ENCODE data around the gene MFNG. TPM values are rescaled to one million over a fixed set of nuclear protein-coding genes. Genes with fewer than 3 reads are reported as not detected.

MFNG gene, protein sequence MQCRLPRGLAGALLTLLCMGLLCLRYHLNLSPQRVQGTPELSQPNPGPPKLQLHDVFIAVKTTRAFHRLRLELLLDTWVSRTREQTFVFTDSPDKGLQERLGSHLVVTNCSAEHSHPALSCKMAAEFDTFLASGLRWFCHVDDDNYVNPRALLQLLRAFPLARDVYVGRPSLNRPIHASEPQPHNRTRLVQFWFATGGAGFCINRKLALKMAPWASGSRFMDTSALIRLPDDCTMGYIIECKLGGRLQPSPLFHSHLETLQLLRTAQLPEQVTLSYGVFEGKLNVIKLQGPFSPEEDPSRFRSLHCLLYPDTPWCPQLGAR
- total RNA-seq (1.7 and 3.3 TPM in 2 replicates), polyA plus RNA-seq (3.3 and 6.3 TPM in 2 replicates)

DNA sequence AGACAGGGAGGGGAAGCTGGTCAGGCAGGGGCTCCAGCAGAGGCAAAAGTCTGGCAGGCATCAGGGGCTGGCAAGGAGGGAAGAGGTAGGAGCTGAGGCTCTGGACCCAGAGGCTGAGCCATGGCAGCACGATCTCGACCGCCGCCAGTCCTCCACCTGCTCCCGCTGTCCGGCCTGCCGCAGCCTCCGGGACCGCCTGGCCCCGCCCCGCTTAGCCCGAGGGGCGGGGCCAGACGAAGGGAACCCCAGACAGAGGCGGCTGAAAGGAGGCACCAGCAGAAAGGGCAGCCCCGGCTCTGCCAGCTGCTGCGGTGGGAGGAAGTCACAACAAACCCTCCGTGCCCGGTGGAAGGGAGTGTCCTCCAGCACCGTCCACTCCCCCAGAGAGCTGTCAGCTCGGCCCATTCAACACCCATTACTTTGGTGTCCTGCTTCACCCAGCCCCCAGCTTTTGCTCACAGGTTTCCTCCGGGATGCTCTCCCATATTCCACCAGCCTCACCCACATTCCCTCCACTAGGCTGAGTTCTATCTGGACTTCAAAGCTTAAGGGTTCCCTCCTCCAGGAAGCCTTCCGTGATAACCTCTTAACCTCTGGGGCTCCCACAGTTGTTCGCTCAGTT, at the start of gene MFNG:
Gene MFNG (minus strand): TSS at position 161 of the 622 bp plus-strand sequence. CDS start 207 bp downstream, outside the sequence.
- Histone ChIP-seq H3K9me3 (ENCODE audit: low read depth) (no peaks in the 10 kb centered on the region), H3K27me3 (no peaks in the 10 kb centered on the region), H3K9me2 (replicated peaks; ENCODE audit: insufficient read depth) (no peaks in the 10 kb centered on the region), H3K4me2 (peak within 1 kb of the TSS; percentile 59), H3K36me3 (replicated peaks; ENCODE audit: insufficient read depth, low read depth) (no peaks in the 10 kb centered on the region), H3K4me1 (ENCODE audit: insufficient read depth) (peaks cover 22% of the 10 kb centered on the region), H2AFZ (no peak within 1 kb of the TSS), H3K27ac (no peak within 1 kb of the TSS), H4K20me1 (ENCODE audit: insufficient read depth, poor library complexity, severe bottlenecking) (no peaks in the 10 kb centered on the region), H3K79me2 (no peaks in the 10 kb centered on the region), H3K4me3 (no peak within 1 kb of the TSS)
- peak; percentile 82 for DNase-seq (ENCODE audit: low spot score)
- TF ChIP-seq EZH2 (IDR thresholded peaks at IDR 0.05; ENCODE audit: borderline replicate concordance) (no peak), EZH2phosphoT487 (IDR thresholded peaks at IDR 0.05; ENCODE audit: low read depth, severe bottlenecking, unreplicated experiment) (no peak)
- TF ChIP-seq, protein P1, sequence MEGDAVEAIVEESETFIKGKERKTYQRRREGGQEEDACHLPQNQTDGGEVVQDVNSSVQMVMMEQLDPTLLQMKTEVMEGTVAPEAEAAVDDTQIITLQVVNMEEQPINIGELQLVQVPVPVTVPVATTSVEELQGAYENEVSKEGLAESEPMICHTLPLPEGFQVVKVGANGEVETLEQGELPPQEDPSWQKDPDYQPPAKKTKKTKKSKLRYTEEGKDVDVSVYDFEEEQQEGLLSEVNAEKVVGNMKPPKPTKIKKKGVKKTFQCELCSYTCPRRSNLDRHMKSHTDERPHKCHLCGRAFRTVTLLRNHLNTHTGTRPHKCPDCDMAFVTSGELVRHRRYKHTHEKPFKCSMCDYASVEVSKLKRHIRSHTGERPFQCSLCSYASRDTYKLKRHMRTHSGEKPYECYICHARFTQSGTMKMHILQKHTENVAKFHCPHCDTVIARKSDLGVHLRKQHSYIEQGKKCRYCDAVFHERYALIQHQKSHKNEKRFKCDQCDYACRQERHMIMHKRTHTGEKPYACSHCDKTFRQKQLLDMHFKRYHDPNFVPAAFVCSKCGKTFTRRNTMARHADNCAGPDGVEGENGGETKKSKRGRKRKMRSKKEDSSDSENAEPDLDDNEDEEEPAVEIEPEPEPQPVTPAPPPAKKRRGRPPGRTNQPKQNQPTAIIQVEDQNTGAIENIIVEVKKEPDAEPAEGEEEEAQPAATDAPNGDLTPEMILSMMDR (IDR thresholded peaks at IDR 0.05; ENCODE audit: poor library complexity), result no peak
- WGBS (ENCODE audit: low lambda C conversion rate, missing lambda C conversion rate), result 10% methylated on average over 24 of the region's 24 CpGs

GRCh38 chr22:37535159-37535558, 49.0 kb upstream of the MFNG start:
- Histone ChIP-seq H3K79me2 (no peaks in the 10 kb centered on the region), H2AFZ (no peak overlapping the region), H3K4me1 (ENCODE audit: insufficient read depth) (peaks cover 3% of the 10 kb centered on the region), H3K4me3 (no peak overlapping the region), H3K27ac (no peak overlapping the region), H3K27me3 (no peaks in the 10 kb centered on the region), H4K20me1 (ENCODE audit: insufficient read depth, poor library complexity, severe bottlenecking) (no peaks in the 10 kb centered on the region), H3K9me3 (ENCODE audit: low read depth) (no peaks in the 10 kb centered on the region), H3K9me2 (replicated peaks; ENCODE audit: insufficient read depth) (no peaks in the 10 kb centered on the region), H3K36me3 (replicated peaks; ENCODE audit: insufficient read depth, low read depth) (no peaks in the 10 kb centered on the region), H3K4me2 (no peak overlapping the region)
- WGBS (ENCODE audit: low lambda C conversion rate, missing lambda C conversion rate), result 92% methylated on average over 6 of the region's 6 CpGs
- TF ChIP-seq, protein P1 (IDR thresholded peaks at IDR 0.05; ENCODE audit: poor library complexity), result no peak
- no peak for TF ChIP-seq EZH2phosphoT487 (IDR thresholded peaks at IDR 0.05; ENCODE audit: low read depth, severe bottlenecking, unreplicated experiment)
- no peak for TF ChIP-seq EZH2 (IDR thresholded peaks at IDR 0.05; ENCODE audit: borderline replicate concordance)
- DNase-seq (ENCODE audit: low spot score), result no peak

- H3K4me3 ChIP-seq, result no peak overlapping the region
- no peaks in the 10 kb centered on the region for H3K9me3 ChIP-seq (ENCODE audit: low read depth)
- H3K4me1 ChIP-seq (ENCODE audit: insufficient read depth), result peaks cover 3% of the 10 kb centered on the region
- no peak overlapping the region for H3K4me2 ChIP-seq
- TF ChIP-seq, protein P1 (IDR thresholded peaks at IDR 0.05; ENCODE audit: poor library complexity), result no peak
- no peak for TF ChIP-seq EZH2 (IDR thresholded peaks at IDR 0.05; ENCODE audit: borderline replicate concordance)
- no peak for TF ChIP-seq EZH2phosphoT487 (IDR thresholded peaks at IDR 0.05; ENCODE audit: low read depth, severe bottlenecking, unreplicated experiment)
- H2AFZ ChIP-seq, result no peak overlapping the region
- 95% methylated on average over 3 of the region's 3 CpGs for WGBS (ENCODE audit: low lambda C conversion rate, missing lambda C conversion rate)
- no peaks in the 10 kb centered on the region for H4K20me1 ChIP-seq (ENCODE audit: insufficient read depth, poor library complexity, severe bottlenecking)
- H3K27me3 ChIP-seq, result no peaks in the 10 kb centered on the region
- H3K79me2 ChIP-seq, result no peaks in the 10 kb centered on the region
- H3K9me2 ChIP-seq (replicated peaks; ENCODE audit: insufficient read depth), result no peaks in the 10 kb centered on the region
- H3K36me3 ChIP-seq (replicated peaks; ENCODE audit: insufficient read depth, low read depth), result no peaks in the 10 kb centered on the region
- no peak for DNase-seq (ENCODE audit: low spot score)
- H3K27ac ChIP-seq, result no peak overlapping the region
These were observed 48.3 kb upstream of the MFNG start for GRCh38 chr22:37534445-37534844.

Measured in hepatocyte (in vitro differentiated cells).